GM19023 (cell line): ENCODE results near the gene REG4.

Experiments used
- ATAC-seq: cut with Tn5 transposase; IDR thresholded peaks from one replicate; pipeline ENCODE4 v1.9.1; 2021; ENCODE audit warnings: mild to moderate bottlenecking, moderate library complexity; ENCODE audit not compliant: unreplicated experiment

Gene REG4

DNA sequence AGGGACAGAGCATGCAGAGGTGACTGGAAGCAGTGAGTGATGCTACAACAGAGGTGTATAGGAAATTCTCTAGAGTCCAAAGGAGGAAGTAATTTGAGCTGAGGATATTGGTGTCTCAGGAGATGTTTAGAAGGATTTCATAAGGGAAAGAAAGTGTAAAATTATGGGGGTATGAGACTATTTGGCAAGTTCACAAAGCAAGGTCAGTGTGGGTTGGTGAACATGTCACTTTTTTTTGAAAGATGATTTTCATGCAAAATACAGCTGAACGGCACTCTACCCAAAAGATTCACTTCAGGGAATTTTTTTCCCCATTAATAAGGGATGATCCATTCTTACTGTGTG lies 66.7 kb downstream of the REG4 start:
- ATAC-seq = no peak
